Common myeloid progenitor, CD34-positive (primary cell): ENCODE data around the gene KRT8.

Experiments used
- CTCF ChIA-PET: fragments of 350-600 bp; sonication (Branson Sonifier 250); formaldehyde crosslinking; loops from one replicate; lab custom pipeline; 2021; ENCODE audit warnings: antibody characterized with exemption; lab: Charles Lee
- POLR2A ChIA-PET: fragments of 350-600 bp; sonication (Branson Sonifier 250); formaldehyde crosslinking; loops from one replicate; lab custom pipeline; 2021; ENCODE audit warnings: antibody characterized with exemption; lab: Charles Lee
- DNase-seq, 3 donors: peaks; one replicate each; pipeline versions ENCODE4 v3.0.0 to v3.0.0-alpha.2; 2013
- H3K27ac ChIP-seq, 2 experiments: 1 replicate in 1 of 2; 2 replicates in 1 of 2; pipeline ENCODE4 v1.7.0; 2013; ENCODE audit warnings: inconsistent platforms in 2 of 2, low read length in 2 of 2, mild to moderate bottlenecking in 2 of 2, low read depth in 1 of 2, moderate library complexity in 1 of 2; ENCODE audit not compliant: severe bottlenecking in 2 of 2, insufficient read depth in 1 of 2, poor library complexity in 1 of 2
- H3K27me3 ChIP-seq, 5 experiments: replicated peaks in 2 of 5; 1 replicate in 3 of 5; 2 replicates in 2 of 5; pipeline versions ENCODE4 v1.6.1 to v1.7.0; 2013; ENCODE audit warnings: low read length in 4 of 5, mild to moderate bottlenecking in 2 of 5, moderate library complexity in 2 of 5, inconsistent platforms in 1 of 5; ENCODE audit not compliant: insufficient read depth in 5 of 5, control insufficient read depth in 4 of 5
- H3K36me3 ChIP-seq, 4 experiments: 1 replicate in 2 of 4; 2 replicates in 2 of 4; pipeline versions ENCODE4 v1.6.1 to v1.7.0; 2013; ENCODE audit warnings: low read length in 3 of 4, control low read depth in 1 of 4, mild to moderate bottlenecking in 1 of 4; ENCODE audit not compliant: control insufficient read depth in 4 of 4, insufficient read depth in 4 of 4
- H3K4me1 ChIP-seq, 4 experiments: 1 replicate in 3 of 4; 2 replicates in 1 of 4; pipeline versions ENCODE4 v1.6.1 to v1.7.1; 2013; ENCODE audit warnings: low read length in 3 of 4, mild to moderate bottlenecking in 3 of 4, control low read depth in 1 of 4, inconsistent platforms in 1 of 4, moderate library complexity in 1 of 4; ENCODE audit not compliant: control insufficient read depth in 4 of 4, insufficient read depth in 4 of 4; ENCODE audit errors: control extremely low read depth in 1 of 4
- H3K4me3 ChIP-seq, 7 experiments: 1 replicate in 4 of 7; 2 replicates in 3 of 7; pipeline versions ENCODE4 v1.5.1 to v1.7.0; 2013; ENCODE audit warnings: mild to moderate bottlenecking in 7 of 7, low read length in 6 of 7, moderate library complexity in 6 of 7, inconsistent platforms in 2 of 7, low read depth in 2 of 7, control low read depth in 1 of 7; ENCODE audit not compliant: insufficient read depth in 4 of 7, control insufficient read depth in 1 of 7; ENCODE audit errors: extremely low read depth in 1 of 7
- H3K9me3 ChIP-seq, 5 experiments: 1 replicate in 4 of 5; 2 replicates in 1 of 5; pipeline versions ENCODE4 v1.6.1 to v1.7.1; 2013; ENCODE audit warnings: low read length in 4 of 5, mild to moderate bottlenecking in 2 of 5, inconsistent platforms in 1 of 5, low read depth in 1 of 5, moderate library complexity in 1 of 5; ENCODE audit not compliant: control insufficient read depth in 4 of 5, insufficient read depth in 2 of 5; ENCODE audit errors: control extremely low read depth in 1 of 5
- WGBS: methylation state at CpG from one replicate; pipeline ENCODE4 v1.1.5; 2013; ENCODE audit not compliant: insufficient coverage; 5-methylcytosine and 5-hydroxymethylcytosine counted together

The KRT8 gene

DNA sequence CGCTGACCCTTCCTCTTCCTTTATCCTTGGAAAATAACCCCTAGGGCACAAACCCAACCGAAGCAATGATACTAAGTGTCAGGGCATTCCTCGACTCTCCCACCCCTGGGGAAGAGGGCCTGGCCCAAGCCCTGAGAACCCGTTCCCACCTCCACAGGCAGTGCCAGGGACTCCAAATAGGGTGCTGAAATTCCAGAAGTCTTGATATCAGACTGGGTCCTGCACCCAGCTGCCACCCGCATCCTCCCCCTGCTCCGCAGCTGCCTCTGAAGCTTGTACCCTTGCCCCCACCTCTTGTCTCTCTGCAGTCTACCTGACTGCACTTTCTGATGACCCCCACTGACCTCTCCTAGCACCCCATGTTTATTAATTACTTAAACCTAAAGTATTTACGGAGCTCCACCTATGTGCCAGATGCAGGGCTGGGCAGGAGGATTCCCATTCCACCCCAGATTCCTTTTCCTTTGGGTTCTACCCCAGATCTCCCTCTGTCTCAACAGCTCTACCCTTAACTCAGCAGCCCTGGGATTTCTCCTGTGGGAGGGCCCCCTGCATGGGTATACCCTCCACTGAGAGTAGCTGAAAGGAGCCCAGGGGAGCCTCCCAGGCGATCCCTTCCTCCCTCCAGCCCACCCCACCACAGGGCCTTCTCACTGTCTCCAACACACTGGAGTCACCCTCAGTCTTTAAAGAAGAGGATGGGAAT is 40.0 kb upstream of the KRT8 start:
- Histone ChIP-seq H3K9me3 (peaks cover 0 to 2% (median 0%) of the 10 kb centered on the region in 5 experiments), H3K27ac (no peak overlapping the region), H3K27me3 (peaks cover 0 to 10% (median 0%) of the 10 kb centered on the region in 5 experiments), H3K4me3 (no peak overlapping the region), H3K4me1 (peaks cover 0 to 9% (median 2%) of the 10 kb centered on the region in 4 experiments), H3K36me3 (no peaks in the 10 kb centered on the region)
- ChIA-PET POLR2A (no interaction called here), CTCF (interaction anchor here (0.7 to 2.5 kb wide), 6 partner anchors 10 to 60 kb away, joined by 3 to 8 read pairs (median 5); no protein-coding TSS in a partner anchor)
- WGBS, result 96% methylated on average over 8 of the region's 8 CpGs
- DNase-seq, result no peak

DNA sequence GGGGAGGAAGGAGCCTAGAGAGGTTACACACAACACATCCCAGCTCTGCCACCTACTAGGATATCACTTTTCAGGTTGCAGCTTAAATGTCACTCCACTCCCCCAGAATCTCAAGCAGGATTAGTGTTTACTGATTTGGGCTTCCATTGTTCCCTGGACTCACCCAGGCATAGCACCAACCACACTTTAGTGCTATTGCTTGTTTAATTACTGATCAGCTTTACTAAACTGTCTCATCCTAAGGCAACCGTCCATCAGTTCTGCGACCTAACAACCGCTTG is 38.0 kb upstream of the KRT8 start:
- peaks cover 0 to 2% (median 0%) of the 10 kb centered on the region in 5 experiments for H3K9me3 ChIP-seq
- 98% methylated on average over 3 of the region's 3 CpGs for WGBS
- POLR2A ChIA-PET, result no interaction called here
- CTCF ChIA-PET, result interaction anchor here (1.0 to 2.9 kb wide), 5 partner anchors 9 to 63 kb away, joined by 3 to 11 read pairs (median 7); no protein-coding TSS in a partner anchor
- H3K27ac ChIP-seq, result no peak overlapping the region
- no peak overlapping the region for H3K4me3 ChIP-seq
- DNase-seq, result no peak
- H3K4me1 ChIP-seq, result no peaks in the 10 kb centered on the region
- H3K36me3 ChIP-seq, result no peaks in the 10 kb centered on the region
- peaks cover 0 to 9% (median 0%) of the 10 kb centered on the region in 5 experiments for H3K27me3 ChIP-seq

DNA sequence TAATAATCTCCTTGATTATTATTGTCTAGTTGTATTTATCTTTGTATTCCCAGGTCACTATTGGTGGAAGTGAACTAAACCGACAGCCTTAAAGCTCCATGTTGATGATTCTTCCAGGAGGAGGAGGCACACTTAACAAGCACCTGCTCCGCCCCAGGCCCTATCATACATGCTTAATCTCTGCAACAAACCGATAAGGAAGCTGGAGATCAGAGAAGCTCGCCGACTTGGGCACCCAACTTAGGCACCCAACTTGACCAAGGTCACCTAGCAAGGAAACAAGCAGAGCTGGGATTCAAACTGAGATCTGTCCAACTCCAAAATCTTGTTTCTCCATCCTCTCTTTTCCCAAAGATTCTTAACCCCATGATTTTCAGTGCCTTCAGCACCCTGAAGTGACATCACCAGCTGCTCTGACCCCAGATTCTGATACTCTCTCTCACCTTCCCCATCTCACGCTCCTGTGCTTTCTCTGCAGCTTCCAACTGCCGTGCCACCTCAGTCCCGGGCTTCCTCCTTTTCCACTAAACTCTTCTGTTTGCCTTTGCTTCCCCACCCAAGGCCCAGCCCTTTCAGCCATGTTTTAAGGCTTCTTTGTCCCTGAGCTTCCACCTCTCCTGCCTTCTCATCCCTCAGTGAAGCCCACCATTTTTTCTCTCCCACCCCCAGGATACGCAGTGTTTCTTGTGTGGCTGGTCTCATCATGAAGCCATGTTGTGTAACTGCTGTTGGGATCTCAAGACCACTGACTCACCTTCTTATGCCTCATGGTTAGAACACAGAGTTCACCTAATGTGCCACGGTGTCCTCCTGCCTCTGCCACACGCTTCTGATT is 37.4 kb upstream of the KRT8 start:
- H3K36me3 ChIP-seq, result no peaks in the 10 kb centered on the region
- no peak overlapping the region for H3K27ac ChIP-seq
- peaks cover 0 to 2% (median 0%) of the 10 kb centered on the region in 5 experiments for H3K9me3 ChIP-seq
- H3K4me1 ChIP-seq, result no peaks in the 10 kb centered on the region
- no peak overlapping the region for H3K4me3 ChIP-seq
- WGBS, result 90% methylated on average over 5 of the region's 11 CpGs
- POLR2A ChIA-PET, result no interaction called here
- CTCF ChIA-PET, result interaction anchor here (1.0 to 2.9 kb wide), 6 partner anchors 9 to 62 kb away, joined by 3 to 11 read pairs (median 5); no protein-coding TSS in a partner anchor
- no peak for DNase-seq
- H3K27me3 ChIP-seq, result peaks cover 0 to 8% (median 0%) of the 10 kb centered on the region in 5 experiments

- 67% methylated on average over 1 of the region's 1 CpG for WGBS
- no peak for DNase-seq
- Histone ChIP-seq H3K4me1 (no peaks in the 10 kb centered on the region), H3K9me3 (no peaks in the 10 kb centered on the region), H3K36me3 (no peaks in the 10 kb centered on the region), H3K27ac (no peak overlapping the region), H3K27me3 (no peaks in the 10 kb centered on the region), H3K4me3 (no peak overlapping the region)
- ChIA-PET POLR2A (no interaction called here), CTCF (interaction anchor here (1.2 to 2.5 kb wide), 4 partner anchors 38 to 51 kb away, joined by 4 to 10 read pairs (median 7); no protein-coding TSS in a partner anchor)
Observed at GRCh38 chr12:52929538-52929937, 24.7 kb upstream of the KRT8 start.

GRCh38 chr12:52927964-52928363 is 23.1 kb upstream of the KRT8 start:
- Histone ChIP-seq H3K27me3 (no peaks in the 10 kb centered on the region), H3K4me3 (no peak overlapping the region), H3K36me3 (no peaks in the 10 kb centered on the region), H3K9me3 (no peaks in the 10 kb centered on the region), H3K27ac (no peak overlapping the region), H3K4me1 (no peaks in the 10 kb centered on the region)
- ChIA-PET CTCF (interaction anchor here (1.4 to 2.1 kb wide), 2 partner anchors 19 to 43 kb away, joined by 3 to 13 read pairs; no protein-coding TSS in a partner anchor), POLR2A (no interaction called here)
- DNase-seq, result no peak
- WGBS, result 90% methylated on average over 2 of the region's 4 CpGs

DNA sequence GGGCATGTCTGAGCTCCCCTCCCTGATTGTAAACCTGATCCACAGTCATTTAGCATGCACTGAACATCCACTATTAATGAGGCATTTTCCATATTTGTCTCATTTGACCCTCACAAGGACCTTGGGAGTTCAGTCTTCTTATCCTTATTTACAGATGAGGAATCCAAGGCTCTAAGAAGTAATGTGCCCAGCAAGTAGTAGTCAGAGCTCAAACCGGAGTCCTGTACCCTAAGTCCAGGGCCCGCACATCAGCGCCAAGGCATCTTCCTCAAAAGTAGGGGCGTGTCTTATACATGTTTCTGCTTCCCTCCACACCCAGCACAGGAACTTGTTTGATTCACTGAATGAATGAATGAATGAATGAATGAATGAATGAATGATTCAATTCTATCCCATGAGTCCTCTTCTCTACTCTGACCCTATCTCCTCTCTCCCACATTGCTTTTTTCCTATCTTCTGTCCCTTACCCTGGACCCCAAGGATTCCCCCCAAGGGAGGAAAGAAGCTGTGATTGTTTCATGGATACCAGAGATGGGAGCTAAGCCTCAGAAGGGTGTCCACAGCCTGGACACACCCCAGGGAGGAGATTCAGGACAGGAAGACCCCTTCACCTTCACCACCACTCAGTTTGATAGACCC is 21.8 kb upstream of the KRT8 start:
- POLR2A ChIA-PET, result no interaction called here
- Histone ChIP-seq H3K36me3 (no peaks in the 10 kb centered on the region), H3K9me3 (no peaks in the 10 kb centered on the region), H3K4me3 (no peak overlapping the region), H3K27me3 (no peaks in the 10 kb centered on the region), H3K4me1 (no peaks in the 10 kb centered on the region), H3K27ac (no peak overlapping the region)
- CTCF ChIA-PET, result interaction anchor here (0.6 to 2.1 kb wide), 6 partner anchors 17 to 558 kb away, joined by 3 to 13 read pairs (median 4); no protein-coding TSS in a partner anchor
- no peak for DNase-seq
- no CpG with 5 or more reads among the region's 4 CpGs for WGBS
